Measurements from ENCODE around the gene NRBP1.
"Not testable (repeated sequence)": the region's sequence is repeated elsewhere in the genome, so short reads cannot be mapped to it uniquely, and the experiment has no call there.

Gene NRBP1

GRCh38 chr2:27421660-27422250 is 6.7 kb upstream of the NRBP1 start:
- DNase-seq (ENCODE audit: low read depth in 2 of 2): no peak

GRCh38 chr2:27422958-27423357 is 5.5 kb upstream of the NRBP1 start:
- no peak for DNase-seq (ENCODE audit: low read depth in 2 of 2)

GRCh38 chr2:27425039-27425438 is 3.4 kb upstream of the NRBP1 start:
- DNase-seq (ENCODE audit: low read depth in 2 of 2): not testable (repeated sequence)

- no peak for DNase-seq (ENCODE audit: low read depth in 2 of 2)
These were observed 593 bp upstream of the NRBP1 start for GRCh38 chr2:27427863-27428212.

- peak; percentile 35 to 42 for DNase-seq (ENCODE audit: low read depth in 2 of 2)
These were observed 629 bp downstream of the NRBP1 start for GRCh38 chr2:27428978-27429541.

GRCh38 chr2:27431395-27431794 is 3.0 kb downstream of the NRBP1 start:
- DNase-seq (ENCODE audit: low read depth in 2 of 2): no peak

GRCh38 chr2:27435628-27436027 is 7.2 kb downstream of the NRBP1 start:
- DNase-seq (ENCODE audit: low read depth in 2 of 2): no peak

- no peak for DNase-seq (ENCODE audit: low read depth in 2 of 2)
These were observed 12.9 kb downstream of the NRBP1 start for GRCh38 chr2:27441226-27441926.

GRCh38 chr2:27441958-27442919 is 13.8 kb downstream of the NRBP1 start, which contains the start of gene KRTCAP3:
TSS of gene KRTCAP3 (plus strand) at chr2:27442381. CDS start at chr2:27442413, 32 bp downstream.
- no peak for DNase-seq (ENCODE audit: low read depth in 2 of 2)

- DNase-seq (ENCODE audit: low read depth in 2 of 2): no peak
These were observed 14.5 kb downstream of the NRBP1 start for GRCh38 chr2:27442920-27443282.

GRCh38 chr2:27445155-27445554 is 16.7 kb downstream of the NRBP1 start:
- no peak for DNase-seq (ENCODE audit: low read depth in 2 of 2)

- DNase-seq (ENCODE audit: low read depth in 2 of 2): no peak
These were observed 17.2 kb downstream of the NRBP1 start for GRCh38 chr2:27445615-27446014.

GRCh38 chr2:27446057-27446456 is 17.6 kb downstream of the NRBP1 start:
- DNase-seq (ENCODE audit: low read depth in 2 of 2): no peak

- DNase-seq (ENCODE audit: low read depth in 2 of 2): no peak
These were observed 19.9 kb downstream of the NRBP1 start for GRCh38 chr2:27448381-27448780.

GRCh38 chr2:27451095-27451494 is 22.7 kb downstream of the NRBP1 start:
- no peak for DNase-seq (ENCODE audit: low read depth in 2 of 2)

- no peak for DNase-seq (ENCODE audit: low read depth in 2 of 2)
These were observed 25.5 kb downstream of the NRBP1 start for GRCh38 chr2:27453968-27454367.

GRCh38 chr2:27461118-27461517 is 32.7 kb downstream of the NRBP1 start:
- DNase-seq (ENCODE audit: low read depth in 2 of 2): no peak

GRCh38 chr2:27464443-27464842 is 36.0 kb downstream of the NRBP1 start:
- no peak for DNase-seq (ENCODE audit: low read depth in 2 of 2)

GRCh38 chr2:27471961-27472360 is 43.5 kb downstream of the NRBP1 start:
- no peak for DNase-seq (ENCODE audit: low read depth in 2 of 2)

- DNase-seq (ENCODE audit: low read depth in 2 of 2): no peak
These were observed 57.1 kb downstream of the NRBP1 start for GRCh38 chr2:27485496-27485895.

GRCh38 chr2:27489118-27489497 is 60.7 kb downstream of the NRBP1 start:
- no peak for DNase-seq (ENCODE audit: low read depth in 2 of 2)

All from fibroblast of skin of left biceps (primary cell).